Right lobe of liver (tissue), 6 donors: ENCODE measurements around the gene C1QL3. TPM values are rescaled to one million over a fixed set of nuclear protein-coding genes. Genes with fewer than 3 reads are reported as not detected.

ENCODE experiments used
- ATAC-seq, 4 donors: fragments of 200-7000 bp; cut with Tn5 transposase; one replicate each; pipeline ENCODE4 v1.9.1; 2020; ENCODE audit warnings: mild to moderate bottlenecking in 4 of 4, moderate library complexity in 4 of 4
- DNase-seq, 3 donors: peaks; one replicate each; pipeline ENCODE4 v3.0.0-alpha.2; 2020
- H3K27ac ChIP-seq, 3 donors: fragments of 200-600 bp; one replicate each; pipeline ENCODE4 v1.8.0; 2022
- H3K27me3 ChIP-seq, 2 donors: fragments of 200-600 bp; one replicate each; pipeline ENCODE4 v1.8.0; 2022
- H3K36me3 ChIP-seq, 4 donors: fragments of 200-600 bp; sonication (generic) in 1 of 4; one replicate each; pipeline versions ENCODE4 v1.5.1 to v1.8.0; 2017 to 2022; ENCODE audit warnings: control low read depth in 1 of 4
- H3K4me1 ChIP-seq, 4 donors: fragments of 200-600 bp; sonication (generic) in 1 of 4; one replicate each; pipeline versions ENCODE4 v1.5.1 to v1.8.0; 2017 to 2022; ENCODE audit warnings: control low read depth in 1 of 4
- H3K4me3 ChIP-seq, 3 donors: fragments of 200-600 bp; one replicate each; pipeline ENCODE4 v1.8.0; 2022
- H3K9me3 ChIP-seq, 4 donors: fragments of 200-600 bp; sonication (generic) in 1 of 4; one replicate each; pipeline versions ENCODE4 v1.5.1 to v1.8.0; 2017 to 2022; ENCODE audit warnings: control low read depth in 1 of 4
- POLR2A ChIP-seq: fragments of 450-650 bp; IDR thresholded peaks from one replicate; pipeline ENCODE4 v1.6.1; 2017; ENCODE audit warnings: antibody characterized with exemption, mild to moderate bottlenecking
- WGBS: methylation state at CpG from one replicate; pipeline ENCODE4 v1.1.6; 2018; ENCODE audit warnings: low coverage, low lambda C conversion rate; ENCODE audit not compliant: insufficient coverage; ENCODE audit errors: missing lambda C conversion rate; 5-methylcytosine and 5-hydroxymethylcytosine counted together
- intact Hi-C, 2 donors: fragments of 100-400 bp; cut with DNase I; formaldehyde crosslinking; loops; one replicate each; pipeline versions ENCODE4 v1.11.2 to v1.14.1; 2022
- total RNA-seq, 6 experiments: library from RNA; depleted of rRNA in 2 of 6; stranded (reverse); fragments of >200 nt in 2 of 6; fragmentation: NEBNext Ultra II Directional in 3 of 6; extraction: Animal tissue kit (Norgen Biotek cat#: 25700) in 3 of 6; gene quantifications; one replicate each; pipeline versions ENCODE4 v1.1.0 to v1.2.4, GENCODE V29; 2016 to 2023
- TF ChIP-seq, protein P1 (sequence below), 4 donors: fragments of 200-600 bp in 3 of 4; fragments of 450-650 bp in 1 of 4; IDR thresholded peaks; one replicate each; pipeline versions ENCODE4 v1.5.1 to v1.8.0; 2016 to 2022; ENCODE audit warnings: antibody characterized with exemption in 4 of 4, mild to moderate bottlenecking in 2 of 4
- donor health status: DM: no; HTN: yes; CAD: no.
- donor health status: DM: no; HTN: no; CAD: no.
- donor health status: DM: no; HTN: no; CAD: no.
- donor health status: DM: no; HTN: yes; CAD: no.
- donor health status: DM: no; HTN: yes; CAD: no.

The C1QL3 gene
- total RNA-seq, 6 experiments from 2014 or later: not detected

GRCh38 chr10:16510843-16511242 is 10.8 kb downstream of the C1QL3 start:
- intact Hi-C loops: no loop called here
- DNase-seq (no peak), ATAC-seq (no peak)
- H3K27ac ChIP-seq: no peak overlapping the region
- TF ChIP-seq POLR2A: no peak
- TF ChIP-seq, protein P1, sequence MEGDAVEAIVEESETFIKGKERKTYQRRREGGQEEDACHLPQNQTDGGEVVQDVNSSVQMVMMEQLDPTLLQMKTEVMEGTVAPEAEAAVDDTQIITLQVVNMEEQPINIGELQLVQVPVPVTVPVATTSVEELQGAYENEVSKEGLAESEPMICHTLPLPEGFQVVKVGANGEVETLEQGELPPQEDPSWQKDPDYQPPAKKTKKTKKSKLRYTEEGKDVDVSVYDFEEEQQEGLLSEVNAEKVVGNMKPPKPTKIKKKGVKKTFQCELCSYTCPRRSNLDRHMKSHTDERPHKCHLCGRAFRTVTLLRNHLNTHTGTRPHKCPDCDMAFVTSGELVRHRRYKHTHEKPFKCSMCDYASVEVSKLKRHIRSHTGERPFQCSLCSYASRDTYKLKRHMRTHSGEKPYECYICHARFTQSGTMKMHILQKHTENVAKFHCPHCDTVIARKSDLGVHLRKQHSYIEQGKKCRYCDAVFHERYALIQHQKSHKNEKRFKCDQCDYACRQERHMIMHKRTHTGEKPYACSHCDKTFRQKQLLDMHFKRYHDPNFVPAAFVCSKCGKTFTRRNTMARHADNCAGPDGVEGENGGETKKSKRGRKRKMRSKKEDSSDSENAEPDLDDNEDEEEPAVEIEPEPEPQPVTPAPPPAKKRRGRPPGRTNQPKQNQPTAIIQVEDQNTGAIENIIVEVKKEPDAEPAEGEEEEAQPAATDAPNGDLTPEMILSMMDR (IDR thresholded peaks at IDR 0.05): no peak
- no peaks in the 10 kb centered on the region for H3K4me1 ChIP-seq
- peaks cover 0 to 5% (median 0%) of the 10 kb centered on the region in 4 donors for H3K36me3 ChIP-seq
- H3K4me3 ChIP-seq: no peak overlapping the region
- no peaks in the 10 kb centered on the region for H3K9me3 ChIP-seq
- no peaks in the 10 kb centered on the region for H3K27me3 ChIP-seq
- 89% methylated on average over 9 of the region's 9 CpGs for WGBS

- 80% methylated on average over 5 of the region's 5 CpGs for WGBS
- peaks cover 0 to 5% (median 0%) of the 10 kb centered on the region in 4 donors for H3K36me3 ChIP-seq
- intact Hi-C loops: no loop called here
- no peaks in the 10 kb centered on the region for H3K27me3 ChIP-seq
- no peak overlapping the region for H3K27ac ChIP-seq
- H3K4me1 ChIP-seq: no peaks in the 10 kb centered on the region
- no peak overlapping the region for H3K4me3 ChIP-seq
- H3K9me3 ChIP-seq: no peaks in the 10 kb centered on the region
- TF ChIP-seq POLR2A: no peak
- TF ChIP-seq, protein P1 (IDR thresholded peaks at IDR 0.05): no peak
- DNase-seq: no peak
- no peak for ATAC-seq
Observed at GRCh38 chr10:16509996-16510395, 11.7 kb downstream of the C1QL3 start.

DNA sequence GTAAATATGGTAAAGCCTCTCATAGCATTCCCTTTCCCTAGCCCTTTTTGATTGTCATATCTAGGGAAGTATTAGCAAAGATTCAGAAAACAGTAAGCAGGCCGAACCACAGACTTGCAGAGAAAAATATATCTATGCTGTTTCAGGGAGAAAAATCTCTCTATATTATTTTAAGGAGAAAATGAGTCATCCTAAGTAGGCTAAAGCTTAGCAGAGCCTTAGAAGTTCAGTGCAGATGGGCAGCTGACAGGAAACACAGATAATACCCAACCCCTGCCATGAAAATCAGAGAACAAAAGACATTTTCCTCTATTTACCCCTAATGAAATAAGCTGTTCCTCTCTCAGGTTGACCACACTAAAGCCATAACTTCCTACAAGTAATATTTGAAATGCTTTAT is 16.5 kb downstream of the C1QL3 start:
- intact Hi-C loops: no loop called here
- ATAC-seq: no peak
- TF ChIP-seq, protein P1 (IDR thresholded peaks at IDR 0.05): no peak
- no peak for TF ChIP-seq POLR2A

GRCh38 chr10:16497911-16498310 is 23.8 kb downstream of the C1QL3 start:
- H3K27ac ChIP-seq: no peak overlapping the region
- H3K27me3 ChIP-seq: no peaks in the 10 kb centered on the region
- H3K9me3 ChIP-seq: no peaks in the 10 kb centered on the region
- intact Hi-C loops: no loop called here
- 94% methylated on average over 4 of the region's 4 CpGs for WGBS
- no peaks in the 10 kb centered on the region for H3K36me3 ChIP-seq
- ATAC-seq: no peak
- no peak overlapping the region for H3K4me3 ChIP-seq
- TF ChIP-seq, protein P1 (IDR thresholded peaks at IDR 0.05): no peak
- no peak for TF ChIP-seq POLR2A
- DNase-seq: no peak
- no peaks in the 10 kb centered on the region for H3K4me1 ChIP-seq

More for the DNA sequence above, 16.5 kb downstream of the C1QL3 start:
- peaks cover 0 to 1% (median 0%) of the 10 kb centered on the region in 4 donors for H3K36me3 ChIP-seq
- WGBS: 82% methylated on average over 1 of the region's 1 CpG
- no peak overlapping the region for H3K4me3 ChIP-seq
- no peak for DNase-seq
- no peaks in the 10 kb centered on the region for H3K4me1 ChIP-seq
- no peak overlapping the region for H3K27ac ChIP-seq
- no peaks in the 10 kb centered on the region for H3K27me3 ChIP-seq
- no peaks in the 10 kb centered on the region for H3K9me3 ChIP-seq
